Activated CD4-positive, alpha-beta T cell treated with anti-CD3 and anti-CD28 coated beads for 36 hours (primary cell): ENCODE results near the gene COL5A1. TPM values are rescaled to one million over a fixed set of nuclear protein-coding genes. Genes with fewer than 3 reads are reported as not detected.

Experiments
- ATAC-seq: fragments of 200-7000 bp; cut with Tn5 transposase; one replicate; pipeline ENCODE4 v1.10.0; 2021; ENCODE audit warnings: mild to moderate bottlenecking, moderate library complexity
- CTCF ChIA-PET: fragments of 350-600 bp; sonication (Branson Sonifier 250); formaldehyde crosslinking; loops from one replicate; lab custom pipeline; 2021; ENCODE audit warnings: antibody characterized with exemption; lab: Charles Lee
- POLR2A ChIA-PET: fragments of 350-600 bp; sonication (Branson Sonifier 250); formaldehyde crosslinking; loops from one replicate; lab custom pipeline; 2021; ENCODE audit warnings: antibody characterized with exemption, inconsistent platforms; lab: Charles Lee
- DNase-seq: peaks from one replicate; pipeline ENCODE4 v3.0.0-alpha.2; 2020
- H3K27ac Mint-ChIP-seq: one replicate; pipeline ENCODE4 v1.8.0; 2021; ENCODE audit warnings: mixed read lengths
- H3K27me3 Mint-ChIP-seq: one replicate; pipeline ENCODE4 v1.8.0; 2021; ENCODE audit warnings: mixed read lengths
- H3K36me3 Mint-ChIP-seq: one replicate; pipeline ENCODE4 v1.8.0; 2021; ENCODE audit warnings: low read depth, mixed read lengths
- H3K4me1 Mint-ChIP-seq: one replicate; pipeline ENCODE4 v1.8.0; 2021; ENCODE audit warnings: mixed read lengths
- H3K4me3 Mint-ChIP-seq: one replicate; pipeline ENCODE4 v1.8.0; 2021; ENCODE audit warnings: mild to moderate bottlenecking, moderate library complexity, mixed read lengths
- H3K9me3 Mint-ChIP-seq: one replicate; pipeline ENCODE4 v1.8.0; 2021; ENCODE audit warnings: low read depth, mixed read lengths
- intact Hi-C, 2 experiments: fragments of 100-400 bp; cut with DNase I in 1 of 2; cut with micrococcal nuclease in 1 of 2; formaldehyde crosslinking; loops; one replicate each; pipeline versions ENCODE4 v1.14.2 to v1.15.1; 2022 to 2024; cut with DNase I, micrococcal nuclease
- total RNA-seq, 2 experiments: library from RNA; stranded (reverse); gene quantifications; one replicate each; pipeline ENCODE4 v1.2.3, GENCODE V29; 2021

COL5A1 gene
- total RNA-seq, 2 experiments from 2014 or later: 0.07 to 0.16 TPM

GRCh38 chr9:134612715-134613114 is 28.9 kb upstream of the COL5A1 start:
- Mint-ChIP-seq H3K9me3 (peaks cover 17% of the 10 kb centered on the region), H3K36me3 (no peaks in the 10 kb centered on the region), H3K27me3 (peaks cover 15% of the 10 kb centered on the region), H3K4me1 (no peaks in the 10 kb centered on the region), H3K27ac (no peak overlapping the region), H3K4me3 (no peak overlapping the region)
- ChIA-PET CTCF (no interaction called here), POLR2A (no interaction called here)
- intact Hi-C loops: no loop called here
- ATAC-seq (no peak), DNase-seq (no peak)

- DNase-seq (no peak), ATAC-seq (no peak)
- CTCF ChIA-PET: no interaction called here
- Mint-ChIP-seq H3K4me1 (no peaks in the 10 kb centered on the region), H3K4me3 (no peak overlapping the region), H3K27ac (no peak overlapping the region), H3K9me3 (peaks cover 17% of the 10 kb centered on the region), H3K27me3 (peaks cover 17% of the 10 kb centered on the region), H3K36me3 (no peaks in the 10 kb centered on the region)
- intact Hi-C loops: no loop called here
- POLR2A ChIA-PET: no interaction called here
These were observed 27.3 kb upstream of the COL5A1 start for GRCh38 chr9:134614256-134614655.

- POLR2A ChIA-PET: no interaction called here
- CTCF ChIA-PET: no interaction called here
- peaks cover 6% of the 10 kb centered on the region for H3K27me3 Mint-ChIP-seq
- DNase-seq (no peak), ATAC-seq (no peak)
- H3K9me3 Mint-ChIP-seq: peaks cover 16% of the 10 kb centered on the region
- no peaks in the 10 kb centered on the region for H3K36me3 Mint-ChIP-seq
- H3K27ac Mint-ChIP-seq: no peak overlapping the region
- H3K4me3 Mint-ChIP-seq: no peak overlapping the region
- intact Hi-C loops: no loop called here
- no peaks in the 10 kb centered on the region for H3K4me1 Mint-ChIP-seq
These were observed 25.3 kb upstream of the COL5A1 start for GRCh38 chr9:134616341-134616740.

GRCh38 chr9:134617246-134617645 is 24.4 kb upstream of the COL5A1 start:
- no peaks in the 10 kb centered on the region for H3K4me1 Mint-ChIP-seq
- H3K27ac Mint-ChIP-seq: no peak overlapping the region
- H3K9me3 Mint-ChIP-seq: peaks cover 10% of the 10 kb centered on the region
- intact Hi-C loops: no loop called here
- H3K27me3 Mint-ChIP-seq: peaks cover 5% of the 10 kb centered on the region
- no peak for DNase-seq
- no peak overlapping the region for H3K4me3 Mint-ChIP-seq
- CTCF ChIA-PET: no interaction called here
- no peaks in the 10 kb centered on the region for H3K36me3 Mint-ChIP-seq
- POLR2A ChIA-PET: no interaction called here
- no peak for ATAC-seq

- POLR2A ChIA-PET: no interaction called here
These were observed 23.8 kb upstream of the COL5A1 start for GRCh38 chr9:134617836-134618162.

GRCh38 chr9:134618163-134618832 is 23.3 kb upstream of the COL5A1 start:
- intact Hi-C loops: no loop called here
- no peaks in the 10 kb centered on the region for H3K36me3 Mint-ChIP-seq
- H3K4me3 Mint-ChIP-seq: no peak overlapping the region
- ChIA-PET CTCF (no interaction called here), POLR2A (no interaction called here)
- no peak for DNase-seq
- peaks cover 3% of the 10 kb centered on the region for H3K27me3 Mint-ChIP-seq
- H3K4me1 Mint-ChIP-seq: no peaks in the 10 kb centered on the region
- peaks cover 3% of the 10 kb centered on the region for H3K9me3 Mint-ChIP-seq
- no peak overlapping the region for H3K27ac Mint-ChIP-seq
- ATAC-seq: no peak

More at GRCh38 chr9:134617836-134618162, 23.8 kb upstream of the COL5A1 start:
- Mint-ChIP-seq H3K36me3 (no peaks in the 10 kb centered on the region), H3K27me3 (peaks cover 3% of the 10 kb centered on the region), H3K4me1 (no peaks in the 10 kb centered on the region), H3K9me3 (peaks cover 5% of the 10 kb centered on the region), H3K27ac (no peak overlapping the region), H3K4me3 (no peak overlapping the region)
- CTCF ChIA-PET: no interaction called here
- DNase-seq (peak; percentile 2), ATAC-seq (no peak)
- intact Hi-C loops: no loop called here

- Mint-ChIP-seq H3K27ac (no peak overlapping the region), H3K36me3 (no peaks in the 10 kb centered on the region), H3K4me1 (no peaks in the 10 kb centered on the region), H3K4me3 (no peak overlapping the region), H3K9me3 (peaks cover 1% of the 10 kb centered on the region), H3K27me3 (peaks cover 3% of the 10 kb centered on the region)
- POLR2A ChIA-PET: no interaction called here
- no peak for ATAC-seq
- CTCF ChIA-PET: interaction anchor here (0.6 kb wide), 1 partner anchor 63 kb away, joined by 3 read pairs; no protein-coding TSS in a partner anchor
- no peak for DNase-seq
- intact Hi-C loops: no loop called here
These were observed 22.7 kb upstream of the COL5A1 start for GRCh38 chr9:134618833-134619447.

- Mint-ChIP-seq H3K4me3 (no peak overlapping the region), H3K4me1 (no peaks in the 10 kb centered on the region), H3K36me3 (no peaks in the 10 kb centered on the region), H3K9me3 (no peaks in the 10 kb centered on the region), H3K27ac (no peak overlapping the region), H3K27me3 (peaks cover 3% of the 10 kb centered on the region)
- intact Hi-C loops: no loop called here
- no peak for ATAC-seq
- ChIA-PET POLR2A (no interaction called here), CTCF (interaction anchor here (0.6 kb wide), 1 partner anchor 62 kb away, joined by 3 read pairs; no protein-coding TSS in a partner anchor)
- DNase-seq: no peak
These were observed 22.1 kb upstream of the COL5A1 start for GRCh38 chr9:134619448-134619982.

- peaks cover 3% of the 10 kb centered on the region for H3K27me3 Mint-ChIP-seq
- no peaks in the 10 kb centered on the region for H3K4me1 Mint-ChIP-seq
- no peaks in the 10 kb centered on the region for H3K9me3 Mint-ChIP-seq
- ChIA-PET POLR2A (no interaction called here), CTCF (no interaction called here)
- no peak overlapping the region for H3K4me3 Mint-ChIP-seq
- DNase-seq (no peak), ATAC-seq (no peak)
- H3K36me3 Mint-ChIP-seq: no peaks in the 10 kb centered on the region
- no peak overlapping the region for H3K27ac Mint-ChIP-seq
- intact Hi-C loops: no loop called here
These were observed 21.5 kb upstream of the COL5A1 start for GRCh38 chr9:134619983-134620661.

GRCh38 chr9:134620751-134621557 is 20.6 kb upstream of the COL5A1 start:
- no peaks in the 10 kb centered on the region for H3K9me3 Mint-ChIP-seq
- H3K4me1 Mint-ChIP-seq: no peaks in the 10 kb centered on the region
- no peaks in the 10 kb centered on the region for H3K36me3 Mint-ChIP-seq
- H3K27me3 Mint-ChIP-seq: peaks cover 3% of the 10 kb centered on the region
- ATAC-seq (no peak), DNase-seq (no peak)
- POLR2A ChIA-PET: no interaction called here
- H3K4me3 Mint-ChIP-seq: no peak overlapping the region
- no peak overlapping the region for H3K27ac Mint-ChIP-seq
- intact Hi-C loops: no loop called here
- CTCF ChIA-PET: no interaction called here

- intact Hi-C loops: no loop called here
- Mint-ChIP-seq H3K36me3 (no peaks in the 10 kb centered on the region), H3K27ac (no peak overlapping the region), H3K9me3 (no peaks in the 10 kb centered on the region), H3K4me1 (no peaks in the 10 kb centered on the region), H3K4me3 (no peak overlapping the region), H3K27me3 (peaks cover 3% of the 10 kb centered on the region)
- ChIA-PET CTCF (no interaction called here), POLR2A (no interaction called here)
- no peak for DNase-seq
- ATAC-seq: no peak
These were observed 20.0 kb upstream of the COL5A1 start for GRCh38 chr9:134621558-134622110.
